ENCODE data around the gene BCO1.
"Not testable (repeated sequence)": the region's sequence is repeated elsewhere in the genome, so short reads cannot be mapped to it uniquely, and the experiment has no call there.

BCO1 gene, protein sequence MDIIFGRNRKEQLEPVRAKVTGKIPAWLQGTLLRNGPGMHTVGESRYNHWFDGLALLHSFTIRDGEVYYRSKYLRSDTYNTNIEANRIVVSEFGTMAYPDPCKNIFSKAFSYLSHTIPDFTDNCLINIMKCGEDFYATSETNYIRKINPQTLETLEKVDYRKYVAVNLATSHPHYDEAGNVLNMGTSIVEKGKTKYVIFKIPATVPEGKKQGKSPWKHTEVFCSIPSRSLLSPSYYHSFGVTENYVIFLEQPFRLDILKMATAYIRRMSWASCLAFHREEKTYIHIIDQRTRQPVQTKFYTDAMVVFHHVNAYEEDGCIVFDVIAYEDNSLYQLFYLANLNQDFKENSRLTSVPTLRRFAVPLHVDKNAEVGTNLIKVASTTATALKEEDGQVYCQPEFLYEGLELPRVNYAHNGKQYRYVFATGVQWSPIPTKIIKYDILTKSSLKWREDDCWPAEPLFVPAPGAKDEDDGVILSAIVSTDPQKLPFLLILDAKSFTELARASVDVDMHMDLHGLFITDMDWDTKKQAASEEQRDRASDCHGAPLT

DNA sequence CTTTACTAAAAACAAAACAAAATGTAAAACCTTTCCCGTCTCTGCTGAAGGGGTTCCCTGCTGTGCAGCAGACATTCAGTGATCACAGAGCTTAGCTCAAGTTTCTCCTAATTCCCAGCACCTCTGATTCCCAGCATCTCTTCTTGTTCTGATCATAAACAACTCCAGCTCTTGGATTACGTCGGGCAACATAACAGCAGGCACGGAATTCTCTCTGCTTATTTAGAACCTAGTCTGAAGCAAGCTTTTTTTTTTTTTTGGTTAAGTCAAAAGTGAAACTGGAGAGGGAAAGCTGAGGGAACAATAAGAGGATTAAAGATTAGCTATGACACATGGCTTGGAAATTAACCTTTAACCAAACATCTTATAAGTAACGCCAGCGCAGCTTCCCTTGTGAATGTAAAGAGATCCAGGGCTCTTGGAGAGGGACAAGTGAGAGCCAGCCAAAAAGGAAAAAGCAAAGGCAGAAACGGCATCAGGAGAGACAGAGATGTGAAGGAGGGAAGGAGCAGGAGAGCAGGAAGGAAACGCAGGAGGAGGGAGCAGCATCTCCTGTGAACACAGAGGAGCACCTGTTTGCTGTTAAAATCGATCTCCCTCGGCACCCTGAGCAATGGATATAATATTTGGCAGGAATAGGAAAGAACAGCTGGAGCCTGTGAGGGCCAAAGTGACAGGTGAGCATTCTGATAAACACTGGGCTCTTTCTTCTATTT lies at the start of gene BCO1:
Gene BCO1, plus strand, starts transcription at position 394 of the 716 bp plus-strand sequence. Its CDS starts 220 bp downstream, at position 614.
- no peak for DNase-seq

GRCh38 chr16:81189100-81189664 lies 49.3 kb upstream of the BCO1 start:
- DNase-seq, result no peak

GRCh38 chr16:81190667-81191066 lies 47.8 kb upstream of the BCO1 start:
- no peak for DNase-seq

DNA sequence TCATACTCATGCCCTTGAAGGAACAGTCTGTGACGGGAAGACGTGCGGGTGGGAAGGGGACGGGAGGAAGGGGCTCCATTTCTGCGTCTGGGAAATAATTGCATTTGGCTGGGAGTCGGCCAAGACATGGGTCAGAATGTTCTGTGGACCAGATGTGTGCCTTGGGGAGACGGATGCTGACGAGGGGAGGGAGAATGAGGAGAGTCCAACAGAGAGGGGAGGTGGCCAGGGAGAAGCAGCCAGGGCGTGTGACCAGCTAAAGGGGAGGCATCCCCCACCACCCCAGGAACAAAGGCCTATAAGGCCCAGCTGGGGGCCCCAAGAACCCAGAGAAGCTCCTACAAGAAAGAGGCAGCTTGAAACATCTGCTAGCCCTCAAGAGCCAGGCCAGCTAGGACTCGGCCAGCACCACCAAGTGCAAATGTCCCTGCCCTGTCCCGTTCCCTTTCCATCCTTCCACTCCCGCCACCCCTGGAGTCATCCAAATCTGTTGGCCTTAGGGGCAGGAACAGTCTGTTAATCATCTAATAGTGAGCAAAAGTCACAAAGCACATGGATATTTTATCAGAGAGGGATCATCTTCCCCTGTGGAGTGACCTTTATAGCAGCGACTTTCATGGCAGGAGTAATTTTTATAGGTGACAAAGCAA lies 42.5 kb upstream of the BCO1 start:
- no peak for DNase-seq

- no peak for DNase-seq
These were observed 39.9 kb upstream of the BCO1 start for GRCh38 chr16:81198635-81199034.

- no peak for DNase-seq
These were observed 37.2 kb upstream of the BCO1 start for GRCh38 chr16:81201267-81201666.

- peak; percentile 25 for DNase-seq
These were observed 33.5 kb upstream of the BCO1 start for GRCh38 chr16:81204798-81205680.

DNA sequence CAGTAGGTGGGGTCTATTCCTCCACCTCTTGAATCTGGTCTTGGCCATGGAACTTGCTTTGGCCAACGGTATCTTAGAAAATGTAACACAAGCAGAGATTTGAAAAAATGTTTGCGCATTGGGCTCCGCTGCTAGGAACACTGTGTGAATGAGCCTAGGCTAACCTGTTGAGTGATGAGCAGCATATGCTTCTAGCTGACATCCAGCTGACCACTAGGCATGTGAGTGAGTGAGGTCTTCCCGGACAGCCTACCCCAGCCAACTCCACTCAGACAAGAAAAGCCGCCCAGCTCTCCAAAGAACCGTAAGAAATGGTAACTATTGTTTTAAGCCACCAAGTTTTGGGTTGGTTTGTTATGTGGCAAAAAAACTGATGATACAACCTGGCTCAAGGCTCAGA lies 31.4 kb upstream of the BCO1 start:
- DNase-seq, result no peak

- no peak for DNase-seq
These were observed 27.7 kb upstream of the BCO1 start for GRCh38 chr16:81210807-81211206.

GRCh38 chr16:81212830-81213465 lies 25.5 kb upstream of the BCO1 start:
- no peak for DNase-seq

GRCh38 chr16:81214745-81215166 lies 23.7 kb upstream of the BCO1 start:
- no peak for DNase-seq

DNA sequence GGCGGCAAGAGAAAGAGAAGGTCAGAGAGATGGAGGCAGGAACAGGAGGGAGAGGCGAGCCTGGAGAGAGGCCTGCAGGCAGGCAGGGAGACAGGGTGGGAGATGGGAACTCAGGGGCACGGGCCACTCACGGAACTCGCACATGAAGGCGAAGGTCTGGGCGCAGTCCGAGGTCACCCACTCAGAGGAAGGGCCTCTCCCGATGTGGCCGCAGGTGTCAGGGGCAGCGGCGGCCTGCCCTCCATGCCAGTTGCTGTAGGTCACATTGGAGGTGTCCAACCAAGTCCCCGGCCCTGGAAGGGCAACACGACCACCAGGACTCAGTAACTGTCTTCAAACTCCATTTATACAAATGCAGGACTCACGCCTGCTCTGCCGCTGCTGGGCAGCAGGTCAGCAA lies 22.4 kb upstream of the BCO1 start:
- DNase-seq, result no peak

- no peak for DNase-seq
These were observed 21.8 kb upstream of the BCO1 start for GRCh38 chr16:81216706-81217105.

DNA sequence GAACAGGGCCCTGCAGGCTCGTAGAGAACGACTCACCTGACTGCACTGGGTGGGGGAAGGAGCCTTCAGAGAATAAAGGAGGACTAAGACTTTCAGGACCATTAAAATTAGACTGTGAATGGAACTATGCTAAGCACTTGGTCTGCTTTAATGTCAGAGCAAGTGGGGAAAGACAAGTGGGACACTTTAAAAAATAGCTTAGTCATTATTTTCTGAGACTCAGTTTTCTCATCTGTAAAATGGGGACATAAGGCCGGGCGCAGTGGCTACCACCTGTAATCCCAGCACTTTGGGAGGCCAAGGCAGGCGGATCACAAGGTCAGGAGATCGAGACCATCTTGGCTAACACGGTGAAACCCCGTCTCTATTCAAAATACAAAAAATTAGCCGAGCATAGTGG lies 19.3 kb upstream of the BCO1 start:
- no peak for DNase-seq

DNA sequence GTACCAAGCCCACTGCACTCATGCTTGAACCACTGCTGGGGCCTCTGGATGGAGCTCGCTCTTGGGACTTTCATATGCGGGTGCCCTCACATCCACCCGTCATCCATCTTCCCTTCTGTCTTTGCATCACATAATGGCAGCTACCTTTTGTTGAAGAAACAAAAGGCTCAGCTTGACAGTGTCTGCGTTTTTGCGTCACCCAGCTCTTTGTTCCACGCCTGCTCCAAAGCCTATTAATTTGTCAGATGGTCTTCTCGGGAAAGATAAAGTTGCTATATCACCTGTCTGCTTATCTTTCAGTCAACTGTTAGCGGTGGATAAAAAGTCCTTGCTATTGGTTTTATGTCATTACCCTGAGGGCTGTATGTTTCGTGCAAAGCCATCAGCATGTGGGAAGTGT lies 18.1 kb upstream of the BCO1 start:
- no peak for DNase-seq

DNA sequence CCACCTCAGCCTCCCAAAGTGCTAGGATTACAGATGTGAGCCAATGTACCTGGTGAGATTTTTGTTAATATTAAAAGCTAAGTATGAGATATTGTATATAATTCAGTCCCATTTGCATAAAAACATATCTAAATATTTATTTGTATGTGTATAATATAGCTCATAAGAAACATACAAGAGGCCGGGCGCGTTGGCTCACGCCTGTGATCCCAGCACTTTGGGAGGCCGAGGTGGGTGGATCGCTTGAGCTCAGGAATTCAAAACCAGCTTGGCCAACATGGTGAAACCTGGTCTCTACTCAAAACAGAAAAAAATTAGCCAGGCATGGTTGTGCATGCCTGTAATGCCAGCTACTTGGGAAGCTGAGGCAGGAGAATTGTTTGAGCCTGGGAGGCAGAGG lies 16.8 kb upstream of the BCO1 start:
- DNase-seq, result no peak

GRCh38 chr16:81224824-81225223 lies 13.7 kb upstream of the BCO1 start:
- no peak for DNase-seq

- not testable (repeated sequence) for DNase-seq
These were observed 12.8 kb upstream of the BCO1 start for GRCh38 chr16:81225697-81226096.

- DNase-seq, result no peak
These were observed 10.7 kb upstream of the BCO1 start for GRCh38 chr16:81227785-81228184.

DNA sequence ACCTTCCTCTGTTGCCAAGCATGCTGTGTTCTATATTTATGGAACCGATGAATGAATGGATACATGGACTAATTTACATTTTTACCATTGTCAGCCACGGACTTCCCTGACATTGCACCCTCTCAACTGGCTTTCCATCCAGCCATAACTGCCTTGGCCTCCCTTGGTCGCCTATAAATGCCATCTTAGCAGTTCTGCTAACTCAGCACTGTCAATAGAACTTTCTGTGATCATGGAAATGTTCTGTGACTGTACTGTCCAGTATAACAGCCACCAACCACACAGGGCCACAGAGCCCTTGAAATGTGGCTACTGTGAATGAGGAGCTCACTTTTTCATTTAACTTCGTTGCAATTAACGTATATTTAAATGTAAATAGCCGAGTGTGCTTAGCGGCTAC lies 8.7 kb upstream of the BCO1 start:
- no peak for DNase-seq

GRCh38 chr16:81231014-81231413 lies 7.5 kb upstream of the BCO1 start:
- no peak for DNase-seq

Data from activated naive CD4-positive, alpha-beta T cell treated with Interleukin-2 at 50 U/mL for 16 hours (primary cell).